GM21360 (cell line): ENCODE measurements around the gene MCTP1.
A peak's percentile ranks its signal among the peaks of the same experiment; 100 is the strongest.

Experiments
- ATAC-seq: cut with Tn5 transposase; IDR thresholded peaks from one replicate; pipeline ENCODE4 v1.9.1; 2021; ENCODE audit warnings: mild to moderate bottlenecking, moderate library complexity; ENCODE audit not compliant: unreplicated experiment

MCTP1 gene

DNA sequence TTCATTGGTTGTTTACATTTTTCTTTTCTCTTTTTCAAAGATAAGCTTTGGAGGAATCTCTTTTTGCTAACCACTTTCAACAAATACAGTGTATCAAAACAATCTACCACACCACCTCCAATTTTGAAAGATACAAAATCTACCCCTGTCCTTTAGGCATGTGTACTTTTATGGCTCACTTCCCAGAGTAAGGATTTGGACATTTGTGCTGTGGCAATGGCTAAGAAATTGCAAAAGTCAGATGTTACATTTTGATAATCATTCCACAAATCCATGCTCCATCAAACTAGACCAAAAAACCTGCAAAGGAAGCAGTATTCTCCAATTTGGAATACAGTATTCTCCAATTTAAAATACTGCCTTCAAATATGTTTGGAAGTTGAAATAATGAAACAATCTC is 204.9 kb downstream of the MCTP1 start:
- ATAC-seq, result no peak

DNA sequence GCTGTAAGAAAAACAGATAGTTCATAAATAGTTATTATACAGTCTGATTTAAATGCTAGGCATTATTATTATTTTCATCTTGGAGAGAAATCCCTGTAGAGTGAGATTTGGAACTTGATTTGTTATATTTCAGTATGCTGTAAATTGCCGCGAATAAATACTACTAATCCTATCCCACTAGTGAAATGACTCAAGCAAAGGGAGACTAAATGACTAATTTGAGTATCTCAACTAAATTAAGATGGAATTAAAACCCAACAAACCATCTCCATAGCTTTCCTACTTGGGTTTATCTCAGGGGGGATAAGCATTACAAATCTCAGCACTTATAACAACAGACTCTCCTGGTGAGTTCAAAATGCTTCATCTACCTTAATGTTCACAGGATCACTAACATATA is 206.0 kb downstream of the MCTP1 start:
- ATAC-seq, result no peak

DNA sequence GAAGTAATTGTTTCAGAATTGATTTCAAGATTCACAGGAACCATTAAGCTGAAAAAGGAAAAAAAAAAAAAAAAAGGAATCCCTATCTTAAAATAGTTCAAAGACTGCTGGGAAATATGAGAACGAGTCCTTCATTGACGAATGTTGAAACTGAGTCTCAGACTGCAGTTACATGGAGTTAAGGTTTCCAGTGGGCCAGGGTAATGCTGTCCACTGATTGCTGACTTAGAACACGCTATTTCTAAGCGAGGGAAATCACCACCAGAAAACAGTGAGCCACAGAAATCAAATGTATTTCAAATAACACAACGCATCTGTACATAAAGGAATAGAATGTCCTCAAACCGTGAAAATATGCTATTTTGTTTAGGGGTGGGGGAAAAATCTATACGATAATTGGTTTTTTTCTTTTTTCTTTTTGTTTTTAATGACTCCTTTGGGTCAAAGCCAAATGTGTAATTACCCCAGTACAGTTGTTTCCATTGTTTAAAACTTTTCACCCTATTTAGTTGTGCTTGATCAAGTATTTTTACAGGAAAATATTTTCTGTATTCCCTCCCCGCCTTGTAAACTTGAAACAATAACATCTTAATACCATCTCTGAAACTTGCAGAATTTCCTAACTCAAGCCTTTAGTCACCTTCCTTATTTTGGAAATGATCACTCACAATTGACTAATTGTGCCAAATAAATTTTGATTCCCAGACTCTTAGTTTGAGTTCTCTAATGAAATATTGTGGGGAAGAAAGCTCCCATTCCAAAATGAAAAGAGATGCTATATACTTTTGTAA is 208.3 kb downstream of the MCTP1 start:
- ATAC-seq, result no peak

DNA sequence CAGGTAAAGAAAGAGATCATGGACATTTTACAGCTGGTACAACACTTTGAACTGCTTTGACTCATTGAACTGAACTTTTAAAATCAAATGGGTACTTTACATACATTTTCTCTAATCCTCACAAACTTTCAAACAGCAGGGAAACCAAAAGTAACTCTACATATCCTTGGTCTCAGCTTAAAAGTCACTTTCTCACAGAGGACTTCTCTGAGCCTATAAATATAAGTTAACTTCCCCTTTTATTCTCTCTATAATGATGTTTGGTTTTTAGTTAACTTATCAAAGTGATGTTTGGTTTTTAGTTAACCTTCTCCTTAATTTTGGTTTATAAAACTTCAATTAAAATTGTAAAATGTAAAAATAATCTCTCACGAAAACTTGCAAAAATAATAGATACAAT is 209.8 kb downstream of the MCTP1 start:
- ATAC-seq, result peak; percentile 35

DNA sequence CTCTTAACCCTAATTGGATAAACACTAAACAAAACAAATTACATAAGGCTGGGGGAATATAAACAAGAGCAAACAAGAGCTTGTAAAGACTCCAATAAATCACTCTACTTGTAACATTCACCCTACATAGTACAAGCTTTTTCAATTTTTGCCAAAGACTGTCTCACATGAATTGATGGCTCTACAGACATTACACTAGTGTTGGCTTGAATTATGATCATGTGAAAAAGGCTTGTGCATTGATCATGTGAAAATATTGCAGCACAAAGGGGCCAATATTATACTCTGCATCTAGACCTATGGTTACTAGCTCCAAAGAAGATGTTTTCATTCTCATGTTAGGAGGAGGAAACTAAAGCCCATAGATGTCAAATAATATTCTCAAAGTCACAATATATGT is 212.6 kb downstream of the MCTP1 start:
- ATAC-seq, result no peak

DNA sequence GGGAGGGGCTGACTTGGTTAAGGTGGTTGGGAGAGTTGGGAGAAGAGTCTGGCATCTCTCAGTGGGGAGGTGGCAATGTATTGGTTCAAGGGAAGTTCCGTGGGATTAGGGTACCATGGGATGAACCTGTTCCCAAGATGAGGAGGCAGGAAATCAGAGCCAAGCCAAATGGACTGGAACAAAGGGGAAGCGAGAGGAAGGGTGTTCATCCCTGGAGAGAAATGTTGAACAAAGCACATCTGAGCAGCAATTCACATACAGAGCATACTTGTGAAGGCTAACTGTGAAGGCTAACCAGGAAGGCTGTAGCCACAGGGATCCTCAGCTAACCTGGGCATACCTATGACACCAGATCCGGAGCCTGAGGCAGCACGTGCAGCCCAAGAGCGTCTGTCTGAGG is 214.0 kb downstream of the MCTP1 start:
- no peak for ATAC-seq

DNA sequence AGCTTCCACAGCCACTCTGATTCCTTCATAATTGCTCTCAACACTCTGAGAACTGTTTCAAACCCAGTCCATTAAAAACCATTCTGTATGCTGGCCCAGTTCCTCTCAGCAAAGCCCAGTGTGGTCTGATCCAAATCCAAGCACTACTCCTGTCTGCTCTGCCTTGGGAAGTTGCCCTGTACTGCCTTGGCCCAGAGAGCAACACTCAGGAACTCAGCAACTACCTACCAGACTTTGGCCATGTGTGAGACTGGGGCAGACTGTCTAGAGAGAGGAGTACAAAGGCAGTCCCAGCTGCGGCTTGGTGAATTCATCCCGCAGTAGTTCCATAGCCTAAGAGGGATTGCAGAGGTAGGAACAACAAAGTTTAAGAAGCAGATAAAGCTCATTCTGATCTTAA is 214.4 kb downstream of the MCTP1 start:
- ATAC-seq, result no peak

DNA sequence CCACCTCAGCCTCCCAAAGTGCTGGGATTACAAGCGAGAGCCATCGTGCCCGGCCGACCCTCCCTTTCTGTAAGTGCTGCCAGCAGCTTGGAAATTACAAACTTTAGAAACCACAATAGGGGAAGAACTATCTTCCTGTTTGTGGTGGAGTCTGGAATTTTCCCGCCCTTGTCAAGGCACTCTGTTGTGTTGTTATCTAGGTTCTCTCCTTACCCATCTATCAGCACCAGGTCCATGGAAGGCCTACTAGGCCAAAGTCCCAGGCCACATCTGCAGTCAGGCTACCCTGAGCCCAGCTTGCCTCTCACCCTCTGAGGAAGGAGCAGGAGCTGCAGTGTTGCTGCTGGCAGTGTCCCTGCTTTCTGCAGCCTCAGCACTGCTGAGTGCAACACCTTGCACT is 214.9 kb downstream of the MCTP1 start:
- no peak for ATAC-seq

DNA sequence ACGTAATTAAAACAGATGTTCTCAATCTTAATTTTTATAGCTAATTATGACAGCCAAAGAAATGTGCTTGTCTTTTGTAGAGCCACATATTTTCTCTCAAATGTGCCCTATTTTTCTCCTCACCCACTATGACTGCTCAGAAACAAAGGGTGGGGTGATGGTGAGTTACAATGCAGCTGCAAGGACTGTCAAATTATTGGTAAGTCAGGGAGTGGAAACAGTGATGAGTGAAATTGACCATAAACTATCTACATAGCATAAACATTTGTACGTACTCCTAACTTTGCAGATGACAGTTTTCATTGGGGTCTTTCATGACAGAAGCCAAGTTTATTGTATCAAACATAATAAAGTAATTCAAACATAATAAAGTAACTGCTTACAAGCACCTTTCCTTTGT is 215.9 kb downstream of the MCTP1 start:
- ATAC-seq, result no peak

DNA sequence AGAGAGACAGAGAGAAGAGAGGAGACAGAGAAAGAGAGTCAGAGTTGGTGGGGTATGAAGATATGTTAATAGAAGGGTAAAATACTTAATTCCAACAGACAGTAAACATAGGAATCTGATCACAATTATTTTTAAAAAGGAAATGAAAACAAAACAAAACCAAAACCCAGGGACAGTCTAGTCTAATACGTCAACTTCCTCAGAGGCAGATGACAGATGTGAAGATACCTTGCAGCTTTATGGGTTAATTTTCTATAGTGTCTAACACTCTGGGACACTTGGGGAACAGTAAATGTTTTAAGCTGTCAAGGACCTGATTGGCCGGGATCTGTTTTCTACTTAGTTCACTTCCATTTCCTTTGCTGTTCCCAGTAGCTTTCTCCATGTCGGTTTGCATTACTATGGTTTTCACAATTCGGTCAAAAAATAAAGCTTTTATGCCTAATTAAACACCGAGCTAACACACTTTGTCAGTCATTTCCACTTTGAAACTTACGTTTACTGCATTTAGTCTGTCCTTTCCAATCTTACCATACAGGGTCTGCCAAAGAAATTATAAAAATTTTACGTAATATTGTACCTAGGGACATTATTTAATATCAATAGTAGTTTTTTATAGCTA is 216.5 kb downstream of the MCTP1 start:
- ATAC-seq, result no peak

DNA sequence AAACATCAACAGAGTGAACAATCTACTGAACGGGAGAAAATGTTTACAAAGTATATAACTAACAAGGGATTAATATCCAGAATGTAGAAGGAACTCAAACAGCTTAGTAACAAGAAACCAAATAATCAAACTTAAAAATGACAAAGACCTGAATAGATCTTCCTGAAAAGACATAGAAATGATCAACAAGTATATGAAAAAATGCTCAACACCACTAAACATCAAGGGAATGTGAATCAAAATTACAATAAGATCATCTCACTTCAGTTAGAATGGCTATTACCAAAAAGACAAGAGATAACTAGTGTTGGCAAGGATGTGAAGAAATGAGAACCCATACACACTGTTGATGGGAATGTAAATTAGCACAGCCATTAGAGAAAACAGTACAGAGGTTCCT is 218.8 kb downstream of the MCTP1 start:
- ATAC-seq, result no peak

DNA sequence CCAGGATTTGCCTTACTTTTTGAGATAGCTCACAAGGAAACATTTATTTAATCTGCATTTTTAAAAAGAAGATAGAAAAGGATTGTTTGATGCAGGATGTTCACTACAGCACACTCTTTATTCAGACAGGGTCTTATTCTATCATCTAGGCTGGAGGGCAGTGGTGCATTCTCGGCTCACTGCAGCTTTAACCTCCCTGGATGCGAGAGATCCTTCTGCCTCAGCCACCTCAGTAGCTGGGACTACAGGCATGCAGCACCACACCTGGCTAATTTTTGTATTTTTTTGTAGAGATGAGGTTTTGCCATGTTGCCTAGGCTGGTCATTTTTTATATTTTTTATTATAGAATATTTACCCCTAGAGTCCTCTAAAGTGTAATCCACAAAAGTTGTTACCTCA is 221.4 kb downstream of the MCTP1 start:
- ATAC-seq, result no peak

DNA sequence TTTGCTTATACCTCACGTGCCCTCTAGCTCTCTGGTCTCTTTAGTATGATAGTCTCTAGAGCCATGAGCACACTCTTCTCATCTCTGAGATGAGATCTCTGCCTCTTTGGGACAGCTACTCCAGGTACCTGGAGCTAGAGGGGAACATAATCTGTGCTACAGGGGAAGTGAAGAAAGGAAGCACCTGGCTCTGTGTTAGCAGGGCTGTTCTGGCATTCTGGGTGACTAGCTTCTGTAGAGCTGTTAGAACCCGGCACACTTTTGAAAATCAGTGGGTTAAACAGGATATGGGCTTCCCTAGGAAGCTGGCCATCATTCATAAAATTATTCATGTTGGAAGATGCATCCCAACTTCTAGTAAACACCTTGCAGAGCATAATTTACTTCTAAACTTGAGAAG is 224.8 kb downstream of the MCTP1 start:
- ATAC-seq, result no peak

DNA sequence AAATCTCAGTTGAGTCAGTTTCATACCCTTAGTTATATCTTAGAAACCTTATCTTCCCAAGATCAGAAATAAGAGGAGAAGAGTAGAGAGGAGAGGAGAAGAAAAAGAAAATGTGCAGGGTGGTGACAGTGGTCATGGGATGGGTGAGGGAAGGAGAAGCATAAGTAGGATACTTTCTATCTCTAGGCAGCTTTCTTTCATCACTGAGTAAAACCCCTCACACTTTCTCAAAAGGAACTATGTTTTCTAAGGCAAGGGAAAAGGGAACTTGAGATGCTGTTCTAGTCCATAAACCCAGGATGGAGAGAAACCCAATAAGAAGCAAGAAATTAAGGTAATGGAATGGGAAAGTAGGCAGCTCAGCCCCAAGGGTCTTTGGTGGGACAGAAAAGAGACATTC is 225.3 kb downstream of the MCTP1 start:
- ATAC-seq, result no peak

DNA sequence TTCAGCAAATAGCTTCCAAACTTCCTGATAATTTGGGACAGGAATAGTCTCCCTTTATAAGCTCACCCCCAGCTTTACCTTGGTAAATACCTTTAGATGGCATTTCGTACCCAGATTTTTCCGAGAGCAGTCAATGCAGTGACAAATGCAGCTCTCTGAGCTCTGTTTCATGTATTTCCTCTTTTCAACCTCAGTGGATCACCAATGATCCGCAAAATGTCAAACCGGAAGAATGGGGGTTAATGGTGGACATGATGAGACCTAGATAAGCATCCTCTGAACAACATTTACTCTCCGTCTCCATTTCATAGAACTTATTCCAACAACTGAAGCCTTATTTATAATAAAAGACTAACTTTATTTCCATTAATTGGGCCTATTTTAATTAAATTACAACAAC is 227.3 kb downstream of the MCTP1 start:
- ATAC-seq, result no peak

DNA sequence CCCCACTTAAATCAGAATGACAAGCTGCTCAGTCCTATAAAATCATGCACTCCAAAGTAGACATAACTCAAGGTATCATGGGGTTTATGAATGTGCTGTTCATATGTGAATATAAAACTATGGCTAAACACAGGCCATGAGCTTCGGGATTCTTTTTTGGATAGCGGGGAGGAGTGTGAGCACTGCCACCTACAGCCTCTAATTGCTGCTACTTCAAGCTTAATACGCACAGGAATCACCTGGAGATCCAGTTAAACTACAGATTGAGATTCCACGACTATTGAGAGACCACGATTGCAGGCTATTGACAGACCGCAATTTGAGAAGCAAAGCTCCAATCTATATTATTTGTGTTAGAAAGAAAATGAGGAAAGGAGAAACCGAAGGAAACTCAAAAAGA is 231.6 kb downstream of the MCTP1 start:
- no peak for ATAC-seq

DNA sequence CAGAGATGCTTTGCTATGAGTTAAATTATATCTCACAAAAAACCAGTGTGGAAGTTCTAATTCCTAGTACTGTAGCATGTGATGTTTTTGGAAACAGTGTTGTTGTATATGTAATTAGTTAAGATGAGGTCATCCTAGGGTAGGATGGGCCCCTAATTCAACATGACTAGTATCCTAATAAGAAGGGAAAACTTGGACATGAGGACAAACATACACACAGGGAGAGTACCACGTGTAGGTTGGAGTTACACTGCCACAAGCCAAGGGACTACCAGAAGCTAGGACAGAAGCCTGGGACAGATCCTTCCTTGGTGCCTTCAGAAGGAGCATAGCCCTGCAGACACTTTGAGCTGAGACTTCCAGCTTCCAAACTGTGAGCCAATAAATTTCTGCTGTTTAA is 234.2 kb downstream of the MCTP1 start:
- no peak for ATAC-seq

DNA sequence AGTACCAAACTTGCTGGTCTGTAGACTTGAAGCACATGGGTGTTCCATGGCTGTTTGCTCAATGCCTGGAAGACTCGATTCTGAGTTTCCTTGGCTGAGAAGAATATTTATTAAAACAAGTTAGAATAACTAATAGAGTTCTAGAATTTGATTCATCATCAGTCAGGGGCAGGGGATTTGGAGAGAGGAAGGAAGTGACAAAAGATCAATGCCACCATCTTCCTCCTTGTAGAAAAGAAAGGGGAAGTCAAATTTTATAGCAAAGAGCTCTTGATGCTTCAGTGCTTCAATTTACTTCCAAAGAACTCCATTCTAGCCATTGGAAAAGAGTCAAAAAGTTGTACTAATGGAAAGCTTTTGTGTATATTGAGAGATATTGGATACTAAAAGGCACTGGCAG is 236.3 kb downstream of the MCTP1 start:
- no peak for ATAC-seq

DNA sequence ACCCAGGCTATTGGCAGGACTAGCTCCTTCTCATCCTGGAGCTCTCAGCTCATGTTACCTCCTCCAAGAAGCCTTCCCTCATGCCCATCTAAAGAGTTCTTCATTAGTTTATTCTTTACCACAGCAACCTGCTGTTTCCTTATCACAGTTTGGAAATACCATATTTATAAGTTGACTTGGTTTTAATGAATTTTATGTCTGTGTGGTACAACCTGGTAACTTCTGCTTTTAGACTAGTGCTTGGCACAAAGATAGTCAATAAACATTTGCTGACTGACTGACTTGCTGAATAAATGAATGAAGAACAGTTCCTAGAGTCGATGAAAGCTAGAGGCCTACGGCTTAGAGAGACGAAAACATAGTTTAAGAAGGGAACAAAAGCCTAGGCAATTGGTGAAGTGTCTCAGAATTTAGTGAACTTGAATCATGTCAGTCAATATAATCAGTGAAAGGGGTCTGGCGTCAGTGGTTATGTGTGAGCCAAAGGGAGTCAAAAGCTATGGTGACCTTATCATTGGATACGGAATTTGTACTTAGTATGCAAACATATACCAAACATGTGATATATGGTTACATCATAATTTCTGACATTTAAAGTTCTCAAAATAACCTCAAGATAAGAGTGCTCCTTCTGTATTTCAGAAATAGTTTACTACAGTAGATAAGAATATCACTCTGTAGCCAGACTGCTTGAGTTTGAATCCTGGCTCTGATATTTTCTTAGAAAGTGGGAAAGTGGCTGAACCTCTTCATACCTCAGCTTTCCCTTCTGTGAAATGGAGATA is 239.5 kb downstream of the MCTP1 start:
- ATAC-seq, result no peak

DNA sequence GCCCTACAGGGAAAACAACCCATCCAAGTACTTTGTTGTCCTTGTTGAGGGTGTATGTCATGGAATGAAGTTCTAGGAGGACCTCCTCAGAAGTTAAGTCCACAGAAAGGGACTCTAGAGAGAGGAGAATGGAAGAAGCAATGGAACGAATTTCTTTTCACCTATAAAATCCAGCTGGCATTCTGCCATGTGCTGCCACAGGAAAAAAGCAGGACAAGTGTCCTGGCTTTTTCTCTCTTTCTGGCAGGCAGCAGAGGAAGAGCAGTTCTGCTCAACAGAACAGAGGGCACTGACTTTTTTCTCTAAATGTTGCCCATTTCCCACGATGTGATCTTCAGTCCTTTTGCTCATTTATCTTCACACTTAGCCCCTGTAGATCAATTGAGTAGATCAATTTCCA is 240.8 kb downstream of the MCTP1 start:
- no peak for ATAC-seq

DNA sequence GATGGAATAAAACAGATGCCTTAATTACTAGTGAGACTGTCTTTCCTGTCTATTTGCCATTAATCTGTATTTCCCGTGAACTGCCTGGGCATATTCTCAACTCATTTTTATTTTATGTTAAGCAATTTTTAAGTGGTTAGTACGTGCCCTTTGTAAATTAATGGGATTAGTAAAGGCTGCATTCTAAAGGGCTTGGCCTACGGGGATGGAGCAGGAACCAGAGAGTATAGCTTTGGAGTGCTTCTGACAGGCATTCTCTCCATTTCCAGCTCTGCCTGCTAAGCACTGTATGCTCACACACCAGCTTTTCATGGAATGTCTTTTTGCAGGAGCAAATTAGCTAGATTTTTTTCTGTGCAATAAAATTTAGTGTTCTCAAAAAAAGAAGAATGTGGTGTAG is 241.2 kb downstream of the MCTP1 start:
- no peak for ATAC-seq

DNA sequence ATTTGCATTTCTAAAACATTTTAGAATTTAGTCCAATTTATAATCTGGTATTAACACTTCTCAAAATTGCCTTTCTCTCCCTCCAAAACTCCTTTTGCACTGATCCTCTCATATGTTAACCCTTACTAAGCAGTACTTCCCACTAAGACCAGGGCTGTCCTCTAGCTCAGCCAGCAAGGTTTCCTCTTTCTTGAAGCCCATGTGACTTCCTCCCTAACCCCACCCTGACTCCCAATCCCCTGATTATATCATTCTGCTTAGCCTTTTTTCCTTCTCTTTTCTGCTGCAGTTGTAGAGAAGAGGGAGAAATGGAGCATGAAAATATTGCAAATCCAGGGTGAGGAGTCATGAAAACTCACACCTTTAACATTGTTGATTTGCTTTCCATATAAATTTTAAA is 241.7 kb downstream of the MCTP1 start:
- no peak for ATAC-seq
